HG02852 (cell line): Measurements from ENCODE around the gene GMDS.

Source experiments
- ATAC-seq: cut with Tn5 transposase; IDR thresholded peaks from one replicate; pipeline ENCODE4 v1.9.1; 2021; ENCODE audit warnings: mild to moderate bottlenecking, moderate library complexity; ENCODE audit not compliant: unreplicated experiment

Gene GMDS

DNA sequence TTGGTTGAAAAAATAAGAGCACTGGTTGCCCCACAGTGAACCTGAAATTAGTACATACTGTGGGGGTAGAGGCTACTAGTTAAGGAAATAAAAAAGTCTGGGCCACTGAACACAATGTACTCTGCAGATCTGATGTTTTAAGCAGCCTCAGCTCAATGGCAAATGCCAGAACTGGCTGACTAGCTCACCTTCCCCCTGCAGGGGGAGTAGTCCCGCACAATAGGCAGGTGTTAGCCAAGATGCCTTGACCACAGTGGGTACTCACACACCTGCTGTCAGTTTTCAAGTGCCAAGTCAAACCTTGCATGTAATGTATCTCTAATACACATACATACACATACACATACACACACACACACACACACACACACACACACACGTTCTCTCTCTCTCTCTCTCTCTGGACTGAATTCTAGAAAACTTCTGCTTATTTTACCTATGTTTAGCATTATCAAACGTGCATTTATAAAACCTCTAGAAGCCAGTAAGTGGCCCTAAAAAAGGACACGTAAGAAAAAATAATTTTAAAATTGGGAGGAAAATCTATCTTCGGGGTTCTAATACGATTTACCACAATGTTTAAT lies 36.1 kb downstream of the GMDS start:
- peak; percentile 67 for ATAC-seq

DNA sequence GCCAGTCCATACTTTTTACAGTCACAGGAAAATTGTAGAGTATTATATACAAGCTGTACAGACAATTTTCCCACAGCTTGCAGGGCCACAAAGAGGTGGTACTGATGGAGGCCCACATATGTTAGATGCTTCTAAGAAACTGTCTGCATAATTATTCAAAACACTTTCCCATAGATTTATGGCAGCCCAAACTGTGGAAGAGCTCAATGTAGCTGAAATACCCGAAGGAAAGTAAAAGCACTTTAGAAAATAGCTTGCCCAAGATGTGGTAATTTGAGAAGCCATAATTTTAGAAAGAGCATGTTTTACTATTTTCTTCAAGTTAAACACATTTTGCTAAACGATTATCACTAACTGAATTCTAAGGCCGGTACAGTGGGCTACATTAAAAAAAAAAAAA lies 36.9 kb downstream of the GMDS start:
- ATAC-seq, result no peak

DNA sequence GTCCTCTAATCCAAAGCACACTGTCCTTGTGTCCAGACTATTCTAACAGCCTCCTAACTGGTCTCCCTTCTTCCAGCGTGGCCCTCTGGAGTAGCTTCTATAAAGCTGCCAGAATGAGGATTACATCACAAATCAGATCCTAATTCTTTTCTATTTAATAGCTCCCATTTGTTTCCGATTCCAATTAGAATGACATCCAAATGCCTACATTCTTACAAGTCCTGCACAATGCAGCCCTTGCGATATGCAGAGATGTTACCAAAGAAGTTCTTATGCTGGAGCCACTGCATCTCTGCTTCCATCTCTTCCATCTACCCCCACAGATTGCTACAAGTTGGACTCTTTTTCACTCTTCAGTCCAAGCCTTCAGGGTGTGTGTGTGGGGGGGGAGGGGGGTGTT lies 40.0 kb downstream of the GMDS start:
- ATAC-seq, result no peak

DNA sequence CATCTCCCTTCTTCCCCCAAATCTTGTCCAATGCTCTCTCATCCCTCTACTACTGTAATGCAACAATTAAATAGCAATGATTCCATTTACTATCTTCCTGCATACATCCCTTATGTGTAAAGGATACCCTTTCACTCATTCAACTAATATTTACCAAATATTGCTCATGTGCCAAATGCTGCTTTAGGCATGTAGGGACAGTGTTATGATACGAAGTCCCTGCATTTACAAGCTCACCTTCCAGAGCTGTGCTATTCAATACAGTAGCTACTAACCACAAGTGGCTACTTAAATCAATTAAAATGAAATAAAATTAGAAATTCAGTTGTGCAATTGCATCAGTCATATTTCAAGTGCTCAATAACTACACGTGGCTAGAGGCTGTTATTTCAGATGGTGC lies 41.1 kb downstream of the GMDS start:
- no peak for ATAC-seq

DNA sequence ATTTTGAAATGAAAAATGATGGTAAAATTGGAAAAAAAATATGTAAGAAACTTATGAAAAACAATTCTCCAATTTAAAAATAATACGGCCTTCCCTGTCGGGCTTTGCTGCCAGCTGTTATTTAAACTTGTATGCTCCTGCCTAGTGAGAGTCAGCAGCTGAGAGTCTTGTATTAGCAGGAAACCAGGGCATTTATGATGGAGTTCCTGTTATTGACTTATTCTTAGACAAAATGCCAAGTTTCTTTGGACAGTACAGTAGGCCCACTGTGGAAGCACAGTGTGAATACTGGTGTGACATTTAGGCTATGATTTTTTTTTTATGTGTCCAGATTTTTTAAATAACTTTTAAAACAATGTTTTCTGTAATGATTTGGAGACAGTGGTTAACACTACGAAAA lies 42.1 kb downstream of the GMDS start:
- no peak for ATAC-seq

DNA sequence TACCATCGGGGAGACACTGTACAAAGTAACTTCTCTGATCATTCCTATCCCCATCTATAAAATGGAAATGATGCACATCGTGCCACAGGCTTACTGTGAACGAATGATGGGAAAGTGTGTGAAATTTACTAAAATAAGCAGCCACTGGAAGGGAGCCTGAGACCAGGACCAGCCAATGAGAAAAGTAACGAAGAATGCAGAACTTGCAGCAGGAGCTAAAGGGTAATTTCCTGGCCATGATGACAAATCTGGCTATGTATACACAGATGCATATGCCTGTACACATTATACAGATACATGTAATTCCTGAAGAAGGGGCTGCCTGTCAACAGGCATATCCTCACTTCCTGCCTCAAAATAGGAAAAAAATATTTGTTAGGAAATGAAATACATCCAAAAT lies 47.4 kb downstream of the GMDS start:
- ATAC-seq, result no peak

DNA sequence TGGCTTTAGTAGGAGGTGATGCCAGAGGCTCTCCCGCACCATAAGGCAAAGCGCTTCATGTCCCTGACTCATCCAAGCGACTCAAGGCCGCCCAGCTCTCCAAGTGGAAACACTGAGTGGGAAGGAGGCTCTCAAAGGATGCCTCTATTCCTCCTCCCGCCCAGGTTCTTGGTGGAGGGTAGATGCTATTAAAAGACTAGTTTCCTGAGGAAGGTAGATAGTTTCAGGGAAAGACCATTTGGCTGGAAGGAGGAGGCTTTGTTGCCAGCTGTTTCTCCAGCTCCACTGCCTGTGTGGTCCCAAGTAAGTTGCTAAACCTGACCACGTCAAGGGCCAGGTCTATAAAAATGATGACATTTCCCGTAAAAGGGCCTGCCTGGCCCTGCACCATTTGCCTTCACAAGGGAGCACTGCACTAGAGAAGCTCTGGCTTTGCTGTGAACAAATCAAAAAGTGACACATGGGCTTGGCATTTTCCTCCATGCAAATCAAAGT lies 48.2 kb downstream of the GMDS start:
- no peak for ATAC-seq

DNA sequence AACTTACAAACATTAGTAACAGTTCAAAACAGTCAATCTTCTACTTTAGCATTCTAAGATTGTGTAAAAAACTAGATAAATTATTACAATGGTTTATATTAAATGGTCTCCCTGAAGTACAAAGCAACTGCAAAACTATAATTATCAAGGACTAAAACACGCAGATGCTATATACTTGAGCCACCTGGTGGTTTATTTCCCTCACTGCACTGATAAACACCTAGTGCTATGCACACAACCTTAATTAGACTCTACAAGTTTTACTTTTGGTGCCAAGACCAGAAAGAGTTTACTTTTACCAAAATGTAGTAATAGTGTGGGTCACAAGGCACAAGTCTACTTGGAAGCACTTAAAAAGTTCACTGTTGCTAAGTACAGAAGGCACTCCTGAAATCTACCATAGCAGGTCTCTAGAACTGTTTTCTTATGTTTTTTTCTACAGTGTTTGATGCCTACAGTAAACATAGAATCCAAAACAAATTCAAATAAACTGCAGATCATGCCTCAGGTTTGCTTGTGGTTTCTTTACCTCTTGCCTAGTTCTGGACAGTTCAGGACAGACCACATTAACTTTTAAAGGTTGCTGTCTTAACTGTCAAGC lies 49.2 kb downstream of the GMDS start:
- ATAC-seq, result no peak

DNA sequence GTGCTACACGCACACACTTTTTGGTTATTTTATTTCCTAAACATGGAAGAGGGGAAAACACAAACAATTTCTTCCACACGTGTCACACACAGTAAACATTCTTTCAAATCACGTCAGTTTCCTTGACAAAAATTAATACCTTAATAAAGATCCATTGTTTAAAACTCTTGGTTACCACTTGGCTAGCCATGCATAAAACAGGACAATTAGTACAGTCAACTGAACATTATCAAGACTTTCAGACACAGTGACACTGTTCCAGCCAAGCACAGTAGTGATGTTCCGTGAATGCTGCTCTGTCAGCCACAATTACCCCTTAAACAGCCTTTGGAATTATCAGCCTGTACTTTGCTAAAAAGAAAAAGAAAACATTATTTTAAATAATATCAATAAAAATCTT lies 50.8 kb downstream of the GMDS start:
- no peak for ATAC-seq

DNA sequence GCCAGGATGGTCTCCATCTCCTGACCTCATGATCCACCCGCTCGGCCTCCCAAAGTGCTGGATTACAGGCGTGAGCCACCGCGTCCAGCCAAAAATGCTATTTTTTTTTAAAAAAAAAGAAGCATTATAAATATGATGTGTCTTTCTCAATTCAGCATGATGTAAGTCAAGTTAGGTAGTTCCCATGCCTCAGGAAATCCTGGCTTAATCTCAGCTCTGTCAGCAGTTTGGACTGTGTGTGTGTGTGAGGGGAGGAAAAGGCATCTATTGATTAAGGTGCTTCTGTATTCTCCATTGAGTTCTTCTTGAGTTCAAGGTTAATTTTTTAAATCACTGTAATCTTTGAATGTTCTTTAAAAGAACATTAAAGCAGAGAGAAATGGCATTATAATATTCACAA lies 51.5 kb downstream of the GMDS start:
- no peak for ATAC-seq

DNA sequence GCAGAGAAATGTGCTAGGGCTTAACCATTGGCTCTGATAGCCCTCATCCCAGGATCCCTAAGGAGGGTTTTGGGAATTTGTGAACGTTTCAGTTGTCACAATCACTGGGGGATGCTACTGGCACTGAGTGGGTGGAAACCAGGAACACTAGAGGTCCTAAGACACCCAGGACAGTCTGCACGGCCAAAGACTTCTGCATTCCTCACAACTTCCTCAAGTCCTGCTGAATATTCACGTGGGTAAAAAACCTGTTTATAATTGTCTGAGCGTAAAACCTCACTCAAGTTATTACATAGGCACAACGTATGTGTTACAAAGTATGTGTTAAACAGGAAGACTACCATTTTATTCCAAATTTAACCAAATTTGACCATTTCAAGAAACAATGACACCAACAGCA lies 52.4 kb downstream of the GMDS start:
- ATAC-seq, result no peak

DNA sequence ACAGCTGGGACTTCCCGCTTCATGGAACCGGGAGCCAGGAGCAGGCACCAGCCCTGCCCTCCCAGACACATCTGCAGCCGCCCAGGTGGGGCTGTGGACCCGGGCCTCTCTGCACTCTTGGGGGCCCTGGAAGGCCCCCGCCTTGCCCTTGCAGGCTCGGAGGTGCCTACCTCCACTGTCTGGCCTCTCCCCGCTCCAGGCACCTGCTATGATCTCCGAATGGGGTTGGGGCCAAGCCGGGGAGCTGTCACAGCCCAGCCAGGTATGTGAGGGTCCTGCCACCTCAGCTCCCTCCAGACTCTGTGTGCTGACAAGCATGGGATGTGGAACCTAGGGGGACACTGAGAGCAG lies 54.0 kb downstream of the GMDS start:
- no peak for ATAC-seq

DNA sequence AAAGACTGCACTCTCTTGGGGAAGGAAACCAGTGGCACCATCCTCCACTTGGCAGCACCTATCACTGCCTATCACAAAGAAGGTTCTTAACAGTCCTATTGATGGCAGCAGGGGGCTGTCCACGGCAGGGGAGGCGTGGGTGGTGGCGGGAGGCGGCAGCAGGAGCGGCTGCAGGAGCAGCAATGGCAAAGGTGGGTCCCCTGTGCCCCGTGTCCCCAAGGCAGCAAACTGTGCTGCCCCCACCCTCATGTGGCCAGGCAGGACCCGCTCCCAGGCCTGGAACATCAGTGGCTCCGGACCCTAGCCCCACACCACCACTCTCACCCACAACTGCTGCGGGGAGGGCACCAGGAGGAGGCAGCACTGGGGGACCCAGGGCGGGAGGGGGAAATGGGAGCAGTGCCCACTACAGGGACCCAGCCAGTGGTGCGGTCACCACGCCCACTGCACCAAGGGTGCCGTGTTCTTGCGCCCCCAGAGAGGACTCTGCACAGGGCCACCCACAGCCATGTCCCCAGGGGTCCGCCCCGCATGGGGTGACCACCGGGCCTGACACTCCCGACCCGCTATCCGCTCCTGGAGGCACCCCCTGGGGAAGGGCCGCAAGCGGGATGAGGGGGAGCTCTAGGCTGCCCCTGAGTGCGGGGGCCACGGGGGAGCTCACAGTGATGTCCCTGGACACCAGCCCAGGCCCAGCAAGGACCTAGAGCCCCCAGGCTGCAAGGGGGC lies 54.6 kb downstream of the GMDS start:
- no peak for ATAC-seq

DNA sequence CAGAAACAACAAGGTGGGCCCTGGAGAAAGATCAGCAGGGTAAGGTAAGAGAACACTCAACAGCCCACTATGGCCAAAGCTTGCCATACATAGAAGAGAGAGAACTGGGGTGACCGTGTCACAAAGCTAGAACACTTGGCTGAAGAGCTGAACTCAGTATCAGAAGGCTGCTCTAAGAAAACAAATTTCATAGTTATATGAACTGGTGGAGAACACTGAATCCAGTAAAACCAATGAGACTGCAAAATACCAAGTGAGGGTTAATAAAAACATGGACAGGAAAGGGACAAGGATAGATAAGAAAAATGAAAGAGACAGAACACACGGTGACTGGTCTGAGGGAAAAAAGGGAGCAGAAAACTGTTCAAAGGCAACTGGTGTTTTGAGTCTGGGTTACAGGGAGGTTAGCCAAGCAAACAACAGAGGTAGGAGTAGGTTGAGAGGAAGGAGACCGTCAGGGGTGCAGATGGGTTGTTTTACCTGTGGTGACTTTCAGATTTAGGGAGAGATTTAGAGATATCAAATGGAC lies 56.5 kb downstream of the GMDS start:
- no peak for ATAC-seq

DNA sequence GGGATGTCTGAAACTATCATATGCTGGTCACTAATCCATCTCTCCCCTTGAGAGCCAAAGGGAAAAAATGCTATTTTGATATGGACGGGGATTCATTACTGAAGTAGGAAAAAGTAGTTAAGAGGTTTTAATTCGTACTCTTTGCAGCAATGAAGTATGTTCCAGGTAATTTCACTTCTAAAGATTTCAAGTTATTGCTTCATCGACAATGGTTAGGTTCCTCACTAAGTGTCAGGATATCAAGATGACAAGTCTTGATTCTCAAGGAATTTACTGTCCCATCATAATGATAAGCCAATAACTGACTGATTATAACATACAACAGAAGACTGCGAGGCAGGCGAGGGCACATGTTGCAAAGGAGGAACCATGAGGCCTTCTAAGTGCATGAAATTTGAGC lies 57.0 kb downstream of the GMDS start:
- ATAC-seq, result no peak

DNA sequence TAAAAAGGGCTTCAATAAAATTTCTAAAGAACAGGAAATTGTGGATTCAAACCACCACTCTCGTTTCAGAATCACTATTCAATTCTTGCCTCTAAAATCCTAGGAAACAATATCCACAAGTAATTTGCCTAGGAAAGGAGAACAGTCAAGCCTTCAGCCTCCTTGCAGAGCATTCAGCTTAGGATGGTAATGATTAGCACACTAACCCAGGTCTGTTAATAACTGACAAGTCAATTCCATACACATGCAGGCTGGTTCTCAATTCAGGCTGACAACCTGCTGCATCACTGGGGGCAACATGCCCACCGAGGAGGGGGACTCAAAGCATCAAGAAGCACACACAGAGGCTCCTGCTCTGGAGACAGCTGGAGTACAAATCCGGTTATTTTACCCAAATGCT lies 57.6 kb downstream of the GMDS start:
- no peak for ATAC-seq

DNA sequence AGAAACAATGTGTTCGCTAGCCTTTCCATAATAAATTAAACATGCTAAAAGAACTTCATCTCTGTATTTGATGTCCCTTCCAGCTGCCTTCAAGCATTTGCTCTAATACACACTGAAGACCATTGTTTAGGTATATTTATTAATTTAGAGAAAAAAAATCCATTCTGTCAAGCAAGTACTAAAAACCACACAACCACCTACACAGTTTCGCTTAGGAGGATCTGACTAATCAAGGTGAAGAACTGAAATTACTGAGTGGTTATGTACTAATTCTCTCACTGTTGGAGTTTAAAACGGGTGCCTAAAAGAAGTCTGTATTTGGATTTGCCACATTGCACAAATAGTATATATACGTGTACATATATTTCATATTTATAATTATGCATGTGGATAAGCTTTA lies 58.9 kb downstream of the GMDS start:
- peak; percentile 85 for ATAC-seq

DNA sequence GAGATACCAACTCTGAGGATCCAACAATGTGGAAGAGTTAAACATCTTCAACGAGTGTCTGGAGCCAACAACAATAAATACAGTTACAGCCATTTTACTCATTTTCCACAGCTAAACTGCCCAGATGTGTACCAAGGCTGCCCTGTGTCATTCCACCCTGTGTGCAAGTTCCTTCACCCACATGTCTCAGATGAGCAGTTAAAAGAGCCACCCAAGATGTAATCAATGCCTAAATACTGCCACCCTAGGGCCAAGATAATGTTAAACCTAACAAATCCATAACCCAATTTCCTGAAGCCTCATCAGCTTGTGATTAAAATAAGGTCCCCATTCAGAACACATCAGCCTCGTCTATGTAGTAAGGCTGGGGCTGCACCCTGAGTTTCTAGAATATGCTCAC lies 59.9 kb downstream of the GMDS start:
- ATAC-seq, result no peak

DNA sequence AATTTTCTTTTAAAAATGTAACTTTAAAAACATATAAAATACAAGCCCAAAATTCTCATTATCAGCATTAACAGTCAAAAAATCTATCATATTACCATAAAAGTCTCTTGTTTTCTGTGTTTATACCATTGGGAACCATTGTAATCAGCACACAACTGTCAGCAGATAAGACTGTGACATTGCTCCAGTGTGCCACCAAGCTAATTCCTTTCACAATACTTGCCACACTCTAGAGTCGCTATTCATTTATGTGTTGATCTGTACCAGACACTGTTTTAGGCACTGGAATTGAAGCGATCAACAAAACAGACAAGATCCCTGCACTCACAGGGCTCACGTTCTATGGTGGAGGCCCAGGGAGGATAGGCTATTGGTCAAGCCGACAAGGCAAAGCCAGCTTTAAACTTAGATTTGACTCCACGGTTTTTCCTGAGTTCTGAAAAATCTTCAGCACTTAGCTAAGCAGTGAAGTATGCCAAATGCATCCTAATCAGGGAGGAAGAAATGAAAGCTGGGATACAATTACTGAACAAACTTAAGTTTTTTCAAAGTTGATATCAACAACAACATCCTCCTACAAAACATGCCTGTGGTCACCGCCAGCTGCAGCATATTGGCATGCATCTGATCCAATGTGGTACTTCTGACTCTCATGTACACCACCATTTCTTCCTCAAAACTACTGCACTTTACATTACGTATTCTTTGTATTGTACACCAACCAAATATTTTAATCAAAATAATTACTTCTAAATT lies 60.5 kb downstream of the GMDS start:
- no peak for ATAC-seq

DNA sequence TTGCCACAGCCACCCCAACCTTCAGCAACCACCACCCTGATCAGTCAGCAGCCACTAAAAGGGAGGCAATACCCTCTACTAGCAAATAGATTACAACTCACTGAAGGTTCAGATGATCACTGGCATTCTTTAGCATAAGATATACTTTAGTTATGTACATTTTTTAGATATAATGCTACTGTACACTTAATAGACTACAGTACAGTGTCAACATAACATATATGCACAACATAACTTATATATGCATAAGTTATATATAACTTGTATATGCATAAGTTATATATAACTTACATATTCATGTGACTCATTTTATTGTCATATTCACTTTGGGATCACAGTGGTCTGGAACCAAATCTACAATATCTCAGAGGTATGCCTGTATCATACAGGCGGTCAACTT lies 61.7 kb downstream of the GMDS start:
- no peak for ATAC-seq

DNA sequence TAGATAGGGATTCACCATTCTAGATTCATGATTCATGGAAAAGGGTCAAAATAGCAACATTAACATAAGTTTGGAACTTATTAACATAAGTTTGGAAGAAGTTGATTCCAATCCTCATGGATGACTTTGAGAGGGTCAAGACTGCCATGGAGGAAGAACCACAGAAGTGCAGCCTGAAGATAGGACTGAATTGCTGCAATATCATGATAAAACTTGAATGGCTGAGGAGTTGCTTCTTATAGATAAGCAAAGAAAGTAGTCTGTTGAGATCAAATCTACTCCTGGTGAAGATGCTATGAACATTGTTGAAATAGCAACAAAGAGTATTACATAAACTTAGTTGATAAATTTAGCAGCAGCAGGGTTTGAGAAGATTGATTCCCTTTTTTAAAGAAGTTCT lies 62.2 kb downstream of the GMDS start:
- ATAC-seq, result no peak

DNA sequence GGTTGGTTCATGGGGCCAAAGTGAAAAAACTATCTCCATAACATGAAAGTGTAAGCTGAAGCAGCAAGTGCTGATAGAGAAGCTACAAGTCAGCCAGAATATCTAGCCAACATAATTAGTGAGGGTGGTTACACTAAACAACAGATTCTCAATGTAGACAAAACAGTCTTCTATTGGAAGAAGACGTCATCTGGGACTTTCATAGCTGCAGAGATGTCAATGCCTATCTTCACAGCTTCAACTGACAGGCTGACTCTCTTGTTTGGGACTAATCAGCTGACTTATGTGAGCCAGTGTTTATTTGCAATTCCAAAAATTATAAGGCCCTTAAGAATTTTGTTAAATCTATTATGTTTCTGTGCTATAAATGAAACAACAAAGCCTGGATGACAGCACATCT lies 63.2 kb downstream of the GMDS start:
- no peak for ATAC-seq
